Measurements from ENCODE around the gene CHGA. TPM values are rescaled to one million over a fixed set of nuclear protein-coding genes. Genes with fewer than 3 reads are reported as not detected.

The CHGA gene
- total and polyA plus RNA-seq, 2 experiments from 2014 or later: 40.5 to 61.3 TPM

DNA sequence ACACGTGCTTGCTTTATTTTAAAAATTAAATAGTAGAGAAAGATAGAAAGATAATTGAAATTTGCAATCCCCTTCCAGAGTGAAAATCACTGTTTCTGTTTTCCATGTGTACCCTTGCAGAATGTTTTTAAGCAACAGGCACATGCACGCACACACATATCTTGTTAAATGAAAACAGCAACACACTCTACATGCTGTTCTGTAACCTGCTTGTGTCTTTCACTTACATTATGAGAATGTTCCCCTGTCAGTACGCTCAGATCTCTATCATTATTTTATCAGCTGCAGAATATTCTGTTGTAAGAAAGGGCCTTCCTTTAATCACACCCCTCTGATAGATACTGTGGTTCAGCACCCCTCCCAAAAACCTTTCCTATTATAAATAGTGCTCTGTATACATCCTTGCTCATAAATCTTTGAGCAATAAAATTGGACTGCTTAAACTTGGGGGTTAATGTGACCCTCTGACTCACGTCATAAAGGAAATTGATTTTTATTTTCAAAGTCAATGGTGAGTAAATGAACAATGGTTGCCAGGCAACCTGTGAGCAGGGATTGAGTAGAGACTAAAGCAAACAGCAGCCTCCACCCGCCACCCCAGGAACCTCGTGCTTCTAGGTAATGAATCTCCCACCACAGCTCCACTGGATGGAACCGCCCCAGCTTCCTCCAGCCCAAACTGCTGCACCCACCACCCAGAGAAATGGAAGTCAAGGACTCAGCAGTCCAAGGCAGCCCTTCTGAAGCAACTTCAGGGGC, 31.9 kb upstream of the CHGA start:
- Histone ChIP-seq H4K20me1 (ENCODE audit: insufficient read depth, poor library complexity, severe bottlenecking) (no peaks in the 10 kb centered on the region), H3K27ac (no peak overlapping the region), H3K4me3 (no peak overlapping the region), H3K9me2 (replicated peaks; ENCODE audit: insufficient read depth) (no peaks in the 10 kb centered on the region), H3K79me2 (no peaks in the 10 kb centered on the region), H3K27me3 (no peaks in the 10 kb centered on the region), H3K36me3 (replicated peaks; ENCODE audit: insufficient read depth, low read depth) (no peaks in the 10 kb centered on the region), H3K4me1 (ENCODE audit: insufficient read depth) (no peaks in the 10 kb centered on the region), H3K9me3 (ENCODE audit: low read depth) (no peaks in the 10 kb centered on the region), H2AFZ (no peak overlapping the region), H3K4me2 (no peak overlapping the region)
- no peak for TF ChIP-seq EZH2 (IDR thresholded peaks at IDR 0.05; ENCODE audit: borderline replicate concordance)
- WGBS (ENCODE audit: low lambda C conversion rate, missing lambda C conversion rate): 49% methylated on average over 7 of the region's 7 CpGs
- DNase-seq (ENCODE audit: low spot score): peak; percentile 19

DNA sequence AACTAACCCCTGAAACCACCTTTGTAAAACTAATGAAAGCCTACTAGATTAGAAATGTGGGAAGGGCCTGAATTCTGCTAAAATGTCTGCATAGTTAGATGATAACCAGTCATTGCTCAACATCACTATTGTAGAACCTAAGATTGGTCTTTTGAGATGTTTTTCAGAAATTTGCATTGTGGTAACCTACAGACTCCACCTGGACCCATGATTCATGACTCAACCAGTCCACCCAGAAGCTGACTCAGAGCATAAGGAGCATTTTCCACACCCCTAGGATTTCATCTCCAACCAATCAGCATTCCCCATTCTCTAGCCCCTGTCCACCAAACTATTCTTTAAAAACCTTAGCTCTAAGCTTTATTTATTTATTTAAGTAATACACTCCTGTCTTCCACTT, 30.4 kb upstream of the CHGA start:
- Histone ChIP-seq H4K20me1 (ENCODE audit: insufficient read depth, poor library complexity, severe bottlenecking) (no peaks in the 10 kb centered on the region), H3K4me2 (no peak overlapping the region), H3K27ac (no peak overlapping the region), H3K9me2 (replicated peaks; ENCODE audit: insufficient read depth) (no peaks in the 10 kb centered on the region), H3K27me3 (no peaks in the 10 kb centered on the region), H3K9me3 (ENCODE audit: low read depth) (no peaks in the 10 kb centered on the region), H3K4me3 (no peak overlapping the region), H2AFZ (no peak overlapping the region), H3K36me3 (replicated peaks; ENCODE audit: insufficient read depth, low read depth) (no peaks in the 10 kb centered on the region), H3K79me2 (no peaks in the 10 kb centered on the region), H3K4me1 (ENCODE audit: insufficient read depth) (no peaks in the 10 kb centered on the region)
- DNase-seq (ENCODE audit: low spot score): no peak
- TF ChIP-seq, protein P1, sequence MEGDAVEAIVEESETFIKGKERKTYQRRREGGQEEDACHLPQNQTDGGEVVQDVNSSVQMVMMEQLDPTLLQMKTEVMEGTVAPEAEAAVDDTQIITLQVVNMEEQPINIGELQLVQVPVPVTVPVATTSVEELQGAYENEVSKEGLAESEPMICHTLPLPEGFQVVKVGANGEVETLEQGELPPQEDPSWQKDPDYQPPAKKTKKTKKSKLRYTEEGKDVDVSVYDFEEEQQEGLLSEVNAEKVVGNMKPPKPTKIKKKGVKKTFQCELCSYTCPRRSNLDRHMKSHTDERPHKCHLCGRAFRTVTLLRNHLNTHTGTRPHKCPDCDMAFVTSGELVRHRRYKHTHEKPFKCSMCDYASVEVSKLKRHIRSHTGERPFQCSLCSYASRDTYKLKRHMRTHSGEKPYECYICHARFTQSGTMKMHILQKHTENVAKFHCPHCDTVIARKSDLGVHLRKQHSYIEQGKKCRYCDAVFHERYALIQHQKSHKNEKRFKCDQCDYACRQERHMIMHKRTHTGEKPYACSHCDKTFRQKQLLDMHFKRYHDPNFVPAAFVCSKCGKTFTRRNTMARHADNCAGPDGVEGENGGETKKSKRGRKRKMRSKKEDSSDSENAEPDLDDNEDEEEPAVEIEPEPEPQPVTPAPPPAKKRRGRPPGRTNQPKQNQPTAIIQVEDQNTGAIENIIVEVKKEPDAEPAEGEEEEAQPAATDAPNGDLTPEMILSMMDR (IDR thresholded peaks at IDR 0.05; ENCODE audit: poor library complexity): no peak
- no peak for TF ChIP-seq EZH2 (IDR thresholded peaks at IDR 0.05; ENCODE audit: borderline replicate concordance)

DNA sequence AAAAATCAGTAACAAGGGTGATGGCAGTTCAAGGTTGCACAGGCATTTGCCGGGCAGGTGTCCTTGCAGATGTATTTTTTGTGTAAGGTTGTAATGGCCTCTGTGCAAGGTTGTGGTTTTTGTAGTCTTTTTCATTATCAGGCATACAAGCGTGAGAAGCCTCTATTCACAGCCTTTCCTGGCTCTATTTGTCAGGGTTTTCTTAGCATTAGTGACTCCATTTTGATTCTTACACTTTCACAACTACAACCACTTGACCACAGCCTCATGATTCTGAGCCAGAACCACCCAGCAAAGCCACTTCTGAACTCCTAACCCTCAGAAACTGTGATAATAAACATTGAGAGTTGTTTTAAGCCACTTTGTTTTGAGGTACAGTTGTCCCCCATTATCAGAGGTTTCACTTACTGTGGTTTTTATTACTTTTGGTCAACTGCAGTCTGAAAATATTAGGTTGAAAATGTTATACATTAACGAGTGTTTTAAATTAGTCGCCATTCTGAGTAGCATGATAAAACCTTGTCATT, 27.5 kb upstream of the CHGA start:
- Histone ChIP-seq H3K4me2 (no peak overlapping the region), H3K36me3 (replicated peaks; ENCODE audit: insufficient read depth, low read depth) (no peaks in the 10 kb centered on the region), H3K79me2 (no peaks in the 10 kb centered on the region), H2AFZ (no peak overlapping the region), H3K9me2 (replicated peaks; ENCODE audit: insufficient read depth) (no peaks in the 10 kb centered on the region), H3K27ac (no peak overlapping the region), H3K9me3 (ENCODE audit: low read depth) (no peaks in the 10 kb centered on the region), H3K4me1 (ENCODE audit: insufficient read depth) (no peaks in the 10 kb centered on the region), H3K4me3 (no peak overlapping the region), H4K20me1 (ENCODE audit: insufficient read depth, poor library complexity, severe bottlenecking) (no peaks in the 10 kb centered on the region), H3K27me3 (no peaks in the 10 kb centered on the region)
- no peak for DNase-seq (ENCODE audit: low spot score)
- TF ChIP-seq, protein P1 (IDR thresholded peaks at IDR 0.05; ENCODE audit: poor library complexity): no peak
- TF ChIP-seq EZH2phosphoT487 (IDR thresholded peaks at IDR 0.05; ENCODE audit: low read depth, severe bottlenecking, unreplicated experiment) (no peak), EZH2 (IDR thresholded peaks at IDR 0.05; ENCODE audit: borderline replicate concordance) (no peak)
- 85% methylated on average over 4 of the region's 4 CpGs for WGBS (ENCODE audit: low lambda C conversion rate, missing lambda C conversion rate)

- Histone ChIP-seq H3K27me3 (peaks cover 13% of the 10 kb centered on the region), H3K4me1 (ENCODE audit: insufficient read depth) (no peaks in the 10 kb centered on the region), H3K79me2 (no peaks in the 10 kb centered on the region), H3K36me3 (replicated peaks; ENCODE audit: insufficient read depth, low read depth) (no peaks in the 10 kb centered on the region), H3K9me2 (replicated peaks; ENCODE audit: insufficient read depth) (no peaks in the 10 kb centered on the region), H3K9me3 (ENCODE audit: low read depth) (no peaks in the 10 kb centered on the region), H3K4me3 (no peak overlapping the region), H3K27ac (no peak overlapping the region), H4K20me1 (ENCODE audit: insufficient read depth, poor library complexity, severe bottlenecking) (no peaks in the 10 kb centered on the region), H3K4me2 (no peak overlapping the region), H2AFZ (no peak overlapping the region)
- no peak for TF ChIP-seq EZH2 (IDR thresholded peaks at IDR 0.05; ENCODE audit: borderline replicate concordance)
- DNase-seq (ENCODE audit: low spot score): no peak
- 86% methylated on average over 5 of the region's 5 CpGs for WGBS (ENCODE audit: low lambda C conversion rate, missing lambda C conversion rate)
These were observed 24.9 kb upstream of the CHGA start for GRCh38 chr14:92897922-92898565.

Measured in hepatocyte (in vitro differentiated cells).